Measurements from ENCODE around the gene TFAP2E.

DNA sequence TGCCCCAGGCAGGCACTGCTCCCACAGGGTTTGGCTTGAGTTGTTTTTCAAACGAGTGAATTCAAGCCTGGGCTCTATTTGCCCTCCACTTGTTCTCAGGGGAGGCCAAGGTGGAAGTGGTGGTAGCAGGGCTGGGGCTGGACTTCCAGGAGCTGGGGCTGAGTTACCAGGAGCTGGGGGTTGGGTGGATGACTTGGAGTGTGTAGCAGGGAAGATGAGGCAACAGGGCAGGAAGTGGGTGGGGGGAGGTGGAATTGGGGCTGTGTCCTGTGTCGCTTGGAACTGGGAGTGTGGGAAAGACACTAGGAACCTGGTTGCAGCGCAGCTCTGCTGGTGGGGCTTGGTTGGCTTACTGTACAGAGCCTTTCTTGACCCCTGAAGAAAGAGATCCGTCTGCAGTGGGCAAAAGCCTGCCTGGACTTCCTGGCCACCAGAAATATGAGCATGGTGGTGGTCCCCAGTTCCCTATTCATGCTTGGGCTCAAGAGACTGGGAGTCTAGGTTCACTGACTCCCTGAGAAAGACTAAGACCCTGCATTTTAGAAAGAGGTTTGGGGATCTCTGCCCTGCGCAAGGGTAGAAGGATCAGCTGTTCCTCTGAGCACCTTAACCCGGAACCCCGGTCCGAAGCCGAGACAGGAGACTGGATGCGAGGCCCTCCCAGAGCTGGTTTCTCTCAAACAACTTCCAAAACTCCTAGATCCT, 3.1 kb downstream of the TFAP2E start:
- no peak for TF ChIP-seq TEAD4 (IDR thresholded peaks at IDR 0.05)
- TF ChIP-seq ZBTB7A (IDR thresholded peaks at IDR 0.05; ENCODE audit: low read depth) = no peak
- TF ChIP-seq TCF12 (IDR thresholded peaks at IDR 0.05; ENCODE audit: low read depth) = no peak
- no peak for TF ChIP-seq MAX (IDR thresholded peaks at IDR 0.05)
- TF ChIP-seq TAF1 (IDR thresholded peaks at IDR 0.05; ENCODE audit: low read depth) = no peak
- no peak for TF ChIP-seq USF1 (IDR thresholded peaks at IDR 0.05)
- no peak for TF ChIP-seq EP300 (IDR thresholded peaks at IDR 0.05; ENCODE audit: borderline replicate concordance)
- no peak for TF ChIP-seq EGR1 (IDR thresholded peaks at IDR 0.05)
- TF ChIP-seq REST (IDR thresholded peaks at IDR 0.05; ENCODE audit: low read depth) = no peak
- TF ChIP-seq CREB1 (IDR thresholded peaks at IDR 0.05; ENCODE audit: low read depth) = no peak

Data from Ishikawa (cell line).